ENCODE results near the gene SPPL2A. TPM values are rescaled to one million over a fixed set of nuclear protein-coding genes. Genes with fewer than 3 reads are reported as not detected.

SPPL2A gene
- total and polyA plus RNA-seq, 9 of the 15 experiments (the other 6 are each of a cell fraction or from before 2014, with no cell fraction given), result 9.8 to 66.1 (median 38.0) TPM

DNA sequence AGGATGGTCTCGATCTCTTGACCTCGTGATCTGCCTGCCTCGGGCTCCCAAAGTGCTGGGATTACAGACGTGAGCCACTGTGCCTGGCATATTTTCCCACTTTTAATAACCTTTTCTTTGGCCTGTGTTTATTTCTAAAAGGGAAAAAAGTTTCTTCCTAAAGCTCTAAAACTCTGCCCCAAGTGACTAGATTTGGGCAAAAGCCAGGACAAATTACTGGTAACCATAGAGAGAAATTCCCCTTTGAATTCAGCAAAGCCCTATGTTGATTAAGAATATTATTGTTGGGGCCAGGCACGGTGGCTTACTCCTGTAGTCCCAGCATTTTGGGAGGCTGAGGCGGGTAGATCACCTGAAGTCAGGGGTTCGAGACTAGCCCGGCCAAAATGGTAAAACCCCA lies 67.4 kb downstream of the SPPL2A start:
- no peak overlapping the region for H3K9ac ChIP-seq (ENCODE audit: insufficient read depth in 1 of 2, low read depth in 2 of 2, low read length in 2 of 2)
- H3K9me3 ChIP-seq (replicated peaks; ENCODE audit: control insufficient read depth, insufficient read depth, low read depth, low read length), result no peaks in the 10 kb centered on the region; the same call in 1 of the 2 replicates
- DNase-seq (ENCODE audit: extremely low read depth in 1 of 4, low spot score in 3 of 4) (no peak), ATAC-seq (no peak), FAIRE-seq (no peak)
- H3K27me3 ChIP-seq (ENCODE audit: control insufficient read depth in 2 of 2, insufficient read depth in 2 of 2, low read length in 2 of 2), result no peaks in the 10 kb centered on the region
- H4K20me1 ChIP-seq (replicated peaks; ENCODE audit: control insufficient read depth, insufficient read depth, low read length), result no peaks in the 10 kb centered on the region
- no peak overlapping the region for H3K27ac ChIP-seq (ENCODE audit: extremely low read depth, low read depth, low read length)
- H3K4me1 ChIP-seq (replicated peaks in 1 of 2; ENCODE audit: control insufficient read depth in 2 of 2, insufficient read depth in 2 of 2, low read length in 2 of 2), result no peaks in the 10 kb centered on the region
- H3K36me3 ChIP-seq (ENCODE audit: control insufficient read depth, insufficient read depth, low read length), result no peaks in the 10 kb centered on the region
- intact Hi-C loops (cut with micrococcal nuclease), result no loop called here
- H3K4me2 ChIP-seq (ENCODE audit: insufficient read depth, low read length), result no peak overlapping the region
- in situ Hi-C loops (cut with MboI), result no loop called here
- BruUV-seq (replicated peaks), result no TSS peak
- CTCF ChIA-PET (ENCODE audit: low intra/inter-chr PET ratio), result interaction anchor here (0.6 kb wide), 1 partner anchor 11 kb away, joined by 3 read pairs; no protein-coding TSS in a partner anchor
- no peaks in the 10 kb centered on the region for H3K9me1 ChIP-seq (ENCODE audit: control insufficient read depth, insufficient read depth, low read length)
- no peaks in the 10 kb centered on the region for H3K79me2 ChIP-seq (ENCODE audit: control insufficient read depth, insufficient read depth, low read length)
- no peak overlapping the region for H2AFZ ChIP-seq (ENCODE audit: low read depth, low read length)
- WGBS (ENCODE audit: insufficient coverage, low coverage, missing lambda C conversion rate), result 53% methylated on average over 8 of the region's 8 CpGs
- POLR2A ChIA-PET, result no interaction called here
- no peak for TF ChIP-seq OTX1 (CRISPR knock-in tag; IDR thresholded peaks at IDR 0.05)
- H3K4me3 ChIP-seq, result no peak overlapping the region

DNA sequence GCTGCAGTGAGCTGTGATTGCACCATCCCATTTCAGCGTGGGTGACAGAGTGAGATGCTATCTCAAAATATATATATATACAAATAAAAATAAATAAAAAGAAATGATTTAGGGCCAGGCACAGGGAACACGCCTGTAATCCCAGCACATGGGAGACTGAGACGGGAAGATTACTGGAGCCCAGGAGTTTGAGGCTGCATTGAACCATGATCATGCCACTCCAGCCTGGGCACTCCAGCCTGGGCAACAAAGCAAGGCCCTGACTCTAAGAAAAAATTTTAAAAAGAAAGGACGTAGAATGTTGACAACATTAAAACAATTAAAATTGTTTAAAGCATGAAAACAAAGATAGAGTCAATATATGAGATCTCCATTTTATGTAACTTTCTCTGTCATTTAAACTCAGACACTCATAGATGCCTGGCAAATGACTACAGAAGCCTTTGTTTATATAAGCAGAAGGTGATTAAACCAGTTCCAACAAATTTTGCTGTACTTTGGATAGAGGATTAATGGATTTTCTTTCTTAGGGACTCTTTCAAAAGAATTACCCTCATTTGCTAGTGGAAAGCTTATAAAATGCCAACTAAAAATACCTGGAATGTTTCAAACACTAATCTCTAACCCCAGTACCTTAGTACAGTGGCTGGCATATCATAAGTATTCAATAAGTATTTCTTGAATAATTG lies 68.3 kb downstream of the SPPL2A start:
- 43% methylated on average over 4 of the region's 4 CpGs for WGBS (ENCODE audit: insufficient coverage, low coverage, missing lambda C conversion rate)
- Histone ChIP-seq H3K27ac (ENCODE audit: extremely low read depth, low read depth, low read length) (no peak overlapping the region), H3K9me3 (replicated peaks; ENCODE audit: control insufficient read depth, insufficient read depth, low read depth, low read length) (no peaks in the 10 kb centered on the region; the same call in 1 of the 2 replicates), H3K4me1 (replicated peaks in 1 of 2; ENCODE audit: control insufficient read depth in 2 of 2, insufficient read depth in 2 of 2, low read length in 2 of 2) (no peaks in the 10 kb centered on the region), H3K4me2 (ENCODE audit: insufficient read depth, low read length) (no peak overlapping the region), H4K20me1 (replicated peaks; ENCODE audit: control insufficient read depth, insufficient read depth, low read length) (no peaks in the 10 kb centered on the region), H3K27me3 (ENCODE audit: control insufficient read depth in 2 of 2, insufficient read depth in 2 of 2, low read length in 2 of 2) (no peaks in the 10 kb centered on the region), H3K36me3 (ENCODE audit: control insufficient read depth, insufficient read depth, low read length) (no peaks in the 10 kb centered on the region), H2AFZ (ENCODE audit: low read depth, low read length) (no peak overlapping the region), H3K9ac (ENCODE audit: insufficient read depth in 1 of 2, low read depth in 2 of 2, low read length in 2 of 2) (no peak overlapping the region), H3K79me2 (ENCODE audit: control insufficient read depth, insufficient read depth, low read length) (no peaks in the 10 kb centered on the region), H3K9me1 (ENCODE audit: control insufficient read depth, insufficient read depth, low read length) (no peaks in the 10 kb centered on the region), H3K4me3 (no peak overlapping the region)
- in situ Hi-C loops (cut with MboI) (no loop called here), intact Hi-C loops (cut with micrococcal nuclease) (no loop called here)
- no TSS peak for BruUV-seq (replicated peaks)
- FAIRE-seq, result no peak
- no peak for DNase-seq (ENCODE audit: extremely low read depth in 1 of 4, low spot score in 3 of 4)
- POLR2A ChIA-PET, result no interaction called here
- CTCF ChIA-PET (ENCODE audit: low intra/inter-chr PET ratio), result no interaction called here
- no peak for ATAC-seq
- TF ChIP-seq POLR3A (IDR thresholded peaks at IDR 0.05; ENCODE audit: borderline replicate concordance, extremely low read depth, insufficient read depth, insufficient read length) (no peak), ZC3H4 (CRISPR knock-in tag; IDR thresholded peaks at IDR 0.05; ENCODE audit: borderline replicate concordance) (no peak), NELFE (IDR thresholded peaks at IDR 0.05; ENCODE audit: insufficient read depth, insufficient read length) (no peak), ZNF121 (CRISPR knock-in tag; conservative IDR thresholded peaks at IDR 0.05) (no peak), ZNF696 (CRISPR knock-in tag; conservative IDR thresholded peaks at IDR 0.05) (no peak)
- TF ChIP-seq, protein P1, sequence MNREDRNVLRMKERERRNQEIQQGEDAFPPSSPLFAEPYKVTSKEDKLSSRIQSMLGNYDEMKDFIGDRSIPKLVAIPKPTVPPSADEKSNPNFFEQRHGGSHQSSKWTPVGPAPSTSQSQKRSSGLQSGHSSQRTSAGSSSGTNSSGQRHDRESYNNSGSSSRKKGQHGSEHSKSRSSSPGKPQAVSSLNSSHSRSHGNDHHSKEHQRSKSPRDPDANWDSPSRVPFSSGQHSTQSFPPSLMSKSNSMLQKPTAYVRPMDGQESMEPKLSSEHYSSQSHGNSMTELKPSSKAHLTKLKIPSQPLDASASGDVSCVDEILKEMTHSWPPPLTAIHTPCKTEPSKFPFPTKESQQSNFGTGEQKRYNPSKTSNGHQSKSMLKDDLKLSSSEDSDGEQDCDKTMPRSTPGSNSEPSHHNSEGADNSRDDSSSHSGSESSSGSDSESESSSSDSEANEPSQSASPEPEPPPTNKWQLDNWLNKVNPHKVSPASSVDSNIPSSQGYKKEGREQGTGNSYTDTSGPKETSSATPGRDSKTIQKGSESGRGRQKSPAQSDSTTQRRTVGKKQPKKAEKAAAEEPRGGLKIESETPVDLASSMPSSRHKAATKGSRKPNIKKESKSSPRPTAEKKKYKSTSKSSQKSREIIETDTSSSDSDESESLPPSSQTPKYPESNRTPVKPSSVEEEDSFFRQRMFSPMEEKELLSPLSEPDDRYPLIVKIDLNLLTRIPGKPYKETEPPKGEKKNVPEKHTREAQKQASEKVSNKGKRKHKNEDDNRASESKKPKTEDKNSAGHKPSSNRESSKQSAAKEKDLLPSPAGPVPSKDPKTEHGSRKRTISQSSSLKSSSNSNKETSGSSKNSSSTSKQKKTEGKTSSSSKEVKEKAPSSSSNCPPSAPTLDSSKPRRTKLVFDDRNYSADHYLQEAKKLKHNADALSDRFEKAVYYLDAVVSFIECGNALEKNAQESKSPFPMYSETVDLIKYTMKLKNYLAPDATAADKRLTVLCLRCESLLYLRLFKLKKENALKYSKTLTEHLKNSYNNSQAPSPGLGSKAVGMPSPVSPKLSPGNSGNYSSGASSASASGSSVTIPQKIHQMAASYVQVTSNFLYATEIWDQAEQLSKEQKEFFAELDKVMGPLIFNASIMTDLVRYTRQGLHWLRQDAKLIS (CRISPR knock-in tag; IDR thresholded peaks at IDR 0.05), result no peak
- TF ChIP-seq, protein P2, sequence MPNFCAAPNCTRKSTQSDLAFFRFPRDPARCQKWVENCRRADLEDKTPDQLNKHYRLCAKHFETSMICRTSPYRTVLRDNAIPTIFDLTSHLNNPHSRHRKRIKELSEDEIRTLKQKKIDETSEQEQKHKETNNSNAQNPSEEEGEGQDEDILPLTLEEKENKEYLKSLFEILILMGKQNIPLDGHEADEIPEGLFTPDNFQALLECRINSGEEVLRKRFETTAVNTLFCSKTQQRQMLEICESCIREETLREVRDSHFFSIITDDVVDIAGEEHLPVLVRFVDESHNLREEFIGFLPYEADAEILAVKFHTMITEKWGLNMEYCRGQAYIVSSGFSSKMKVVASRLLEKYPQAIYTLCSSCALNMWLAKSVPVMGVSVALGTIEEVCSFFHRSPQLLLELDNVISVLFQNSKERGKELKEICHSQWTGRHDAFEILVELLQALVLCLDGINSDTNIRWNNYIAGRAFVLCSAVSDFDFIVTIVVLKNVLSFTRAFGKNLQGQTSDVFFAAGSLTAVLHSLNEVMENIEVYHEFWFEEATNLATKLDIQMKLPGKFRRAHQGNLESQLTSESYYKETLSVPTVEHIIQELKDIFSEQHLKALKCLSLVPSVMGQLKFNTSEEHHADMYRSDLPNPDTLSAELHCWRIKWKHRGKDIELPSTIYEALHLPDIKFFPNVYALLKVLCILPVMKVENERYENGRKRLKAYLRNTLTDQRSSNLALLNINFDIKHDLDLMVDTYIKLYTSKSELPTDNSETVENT (CRISPR knock-in tag; IDR thresholded peaks at IDR 0.05), result no peak
